H1 (cell line): Measurements from ENCODE around the gene NRDE2. TPM values are rescaled to one million over a fixed set of nuclear protein-coding genes. Genes with fewer than 3 reads are reported as not detected.

Source experiments
- polyA plus RNA-seq, 7 experiments: library from polyadenylated mRNA; depleted of rRNA in 3 of 7; stranded (reverse) in 5 of 7; unstranded in 2 of 7; fragments of >200 nt in 5 of 7; fragments of 200-250 nt in 2 of 7; gene quantifications; 1 replicate in 5 of 7; 2 replicates in 1 of 7; 4 replicates in 1 of 7; pipeline versions ENCODE4 v1.2.1 to v1.2.3, GENCODE V29; 2011 to 2013; ENCODE audit warnings: missing spikeins in 2 of 7, mixed read lengths in 2 of 7
- total RNA-seq: library from RNA; stranded (reverse); fragmentation: NEBNext Ultra II Directional; extraction: Animal tissue kit (Norgen Biotek cat#: 25700); gene quantifications from 2 replicates; pipeline ENCODE4 v1.2.1, GENCODE V29; 2021
- TF ChIP-seq, protein P1 (sequence below): fragments of 300-600 bp; sonication (generic); IDR thresholded peaks from 2 replicates; pipeline ENCODE4 v1.7.1; 2012; ENCODE audit warnings: low read length, moderate library complexity, mild to moderate bottlenecking, inconsistent platforms; ENCODE audit not compliant: insufficient replicate concordance

Gene NRDE2
- total and polyA plus RNA-seq, 2 of the 8 experiments (the other 6 are each of a cell fraction or from before 2014, with no cell fraction given) = 4.9 to 12.1 TPM

DNA sequence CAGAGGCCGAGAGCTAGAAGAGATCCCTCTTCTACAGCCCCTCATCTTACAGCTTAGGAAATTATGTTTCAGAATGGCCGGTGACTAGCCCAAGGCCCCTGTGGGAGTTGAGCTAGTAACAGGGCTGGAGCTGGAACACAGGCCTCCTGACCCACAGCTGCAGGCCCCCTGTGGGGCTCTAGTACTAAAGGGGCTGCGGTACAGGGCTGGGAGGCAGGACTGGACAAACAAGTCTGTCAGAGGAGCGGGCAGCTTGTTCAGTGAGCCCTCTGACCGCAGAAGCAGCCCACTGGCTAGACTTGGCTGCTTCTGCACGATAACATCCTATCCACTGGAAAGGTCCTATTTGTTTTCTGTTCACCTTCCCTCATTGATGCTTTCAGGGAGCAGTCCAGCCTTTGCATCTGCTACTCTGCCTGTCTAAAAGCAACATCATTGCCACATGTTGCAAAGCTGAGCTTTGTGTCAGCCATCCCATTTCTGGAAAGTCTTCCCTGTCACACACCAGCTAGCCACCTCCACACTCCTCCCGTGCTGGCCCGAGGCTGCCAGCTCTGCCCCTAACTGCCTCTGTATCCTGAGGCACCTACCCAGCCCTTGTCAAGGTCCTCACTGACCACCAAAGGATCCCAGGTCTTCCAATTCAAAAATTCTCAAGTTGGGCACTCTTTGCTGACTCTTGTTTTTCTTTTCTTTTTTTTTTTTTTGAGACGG is 65.1 kb downstream of the NRDE2 start (continued):
- TF ChIP-seq, protein P1, sequence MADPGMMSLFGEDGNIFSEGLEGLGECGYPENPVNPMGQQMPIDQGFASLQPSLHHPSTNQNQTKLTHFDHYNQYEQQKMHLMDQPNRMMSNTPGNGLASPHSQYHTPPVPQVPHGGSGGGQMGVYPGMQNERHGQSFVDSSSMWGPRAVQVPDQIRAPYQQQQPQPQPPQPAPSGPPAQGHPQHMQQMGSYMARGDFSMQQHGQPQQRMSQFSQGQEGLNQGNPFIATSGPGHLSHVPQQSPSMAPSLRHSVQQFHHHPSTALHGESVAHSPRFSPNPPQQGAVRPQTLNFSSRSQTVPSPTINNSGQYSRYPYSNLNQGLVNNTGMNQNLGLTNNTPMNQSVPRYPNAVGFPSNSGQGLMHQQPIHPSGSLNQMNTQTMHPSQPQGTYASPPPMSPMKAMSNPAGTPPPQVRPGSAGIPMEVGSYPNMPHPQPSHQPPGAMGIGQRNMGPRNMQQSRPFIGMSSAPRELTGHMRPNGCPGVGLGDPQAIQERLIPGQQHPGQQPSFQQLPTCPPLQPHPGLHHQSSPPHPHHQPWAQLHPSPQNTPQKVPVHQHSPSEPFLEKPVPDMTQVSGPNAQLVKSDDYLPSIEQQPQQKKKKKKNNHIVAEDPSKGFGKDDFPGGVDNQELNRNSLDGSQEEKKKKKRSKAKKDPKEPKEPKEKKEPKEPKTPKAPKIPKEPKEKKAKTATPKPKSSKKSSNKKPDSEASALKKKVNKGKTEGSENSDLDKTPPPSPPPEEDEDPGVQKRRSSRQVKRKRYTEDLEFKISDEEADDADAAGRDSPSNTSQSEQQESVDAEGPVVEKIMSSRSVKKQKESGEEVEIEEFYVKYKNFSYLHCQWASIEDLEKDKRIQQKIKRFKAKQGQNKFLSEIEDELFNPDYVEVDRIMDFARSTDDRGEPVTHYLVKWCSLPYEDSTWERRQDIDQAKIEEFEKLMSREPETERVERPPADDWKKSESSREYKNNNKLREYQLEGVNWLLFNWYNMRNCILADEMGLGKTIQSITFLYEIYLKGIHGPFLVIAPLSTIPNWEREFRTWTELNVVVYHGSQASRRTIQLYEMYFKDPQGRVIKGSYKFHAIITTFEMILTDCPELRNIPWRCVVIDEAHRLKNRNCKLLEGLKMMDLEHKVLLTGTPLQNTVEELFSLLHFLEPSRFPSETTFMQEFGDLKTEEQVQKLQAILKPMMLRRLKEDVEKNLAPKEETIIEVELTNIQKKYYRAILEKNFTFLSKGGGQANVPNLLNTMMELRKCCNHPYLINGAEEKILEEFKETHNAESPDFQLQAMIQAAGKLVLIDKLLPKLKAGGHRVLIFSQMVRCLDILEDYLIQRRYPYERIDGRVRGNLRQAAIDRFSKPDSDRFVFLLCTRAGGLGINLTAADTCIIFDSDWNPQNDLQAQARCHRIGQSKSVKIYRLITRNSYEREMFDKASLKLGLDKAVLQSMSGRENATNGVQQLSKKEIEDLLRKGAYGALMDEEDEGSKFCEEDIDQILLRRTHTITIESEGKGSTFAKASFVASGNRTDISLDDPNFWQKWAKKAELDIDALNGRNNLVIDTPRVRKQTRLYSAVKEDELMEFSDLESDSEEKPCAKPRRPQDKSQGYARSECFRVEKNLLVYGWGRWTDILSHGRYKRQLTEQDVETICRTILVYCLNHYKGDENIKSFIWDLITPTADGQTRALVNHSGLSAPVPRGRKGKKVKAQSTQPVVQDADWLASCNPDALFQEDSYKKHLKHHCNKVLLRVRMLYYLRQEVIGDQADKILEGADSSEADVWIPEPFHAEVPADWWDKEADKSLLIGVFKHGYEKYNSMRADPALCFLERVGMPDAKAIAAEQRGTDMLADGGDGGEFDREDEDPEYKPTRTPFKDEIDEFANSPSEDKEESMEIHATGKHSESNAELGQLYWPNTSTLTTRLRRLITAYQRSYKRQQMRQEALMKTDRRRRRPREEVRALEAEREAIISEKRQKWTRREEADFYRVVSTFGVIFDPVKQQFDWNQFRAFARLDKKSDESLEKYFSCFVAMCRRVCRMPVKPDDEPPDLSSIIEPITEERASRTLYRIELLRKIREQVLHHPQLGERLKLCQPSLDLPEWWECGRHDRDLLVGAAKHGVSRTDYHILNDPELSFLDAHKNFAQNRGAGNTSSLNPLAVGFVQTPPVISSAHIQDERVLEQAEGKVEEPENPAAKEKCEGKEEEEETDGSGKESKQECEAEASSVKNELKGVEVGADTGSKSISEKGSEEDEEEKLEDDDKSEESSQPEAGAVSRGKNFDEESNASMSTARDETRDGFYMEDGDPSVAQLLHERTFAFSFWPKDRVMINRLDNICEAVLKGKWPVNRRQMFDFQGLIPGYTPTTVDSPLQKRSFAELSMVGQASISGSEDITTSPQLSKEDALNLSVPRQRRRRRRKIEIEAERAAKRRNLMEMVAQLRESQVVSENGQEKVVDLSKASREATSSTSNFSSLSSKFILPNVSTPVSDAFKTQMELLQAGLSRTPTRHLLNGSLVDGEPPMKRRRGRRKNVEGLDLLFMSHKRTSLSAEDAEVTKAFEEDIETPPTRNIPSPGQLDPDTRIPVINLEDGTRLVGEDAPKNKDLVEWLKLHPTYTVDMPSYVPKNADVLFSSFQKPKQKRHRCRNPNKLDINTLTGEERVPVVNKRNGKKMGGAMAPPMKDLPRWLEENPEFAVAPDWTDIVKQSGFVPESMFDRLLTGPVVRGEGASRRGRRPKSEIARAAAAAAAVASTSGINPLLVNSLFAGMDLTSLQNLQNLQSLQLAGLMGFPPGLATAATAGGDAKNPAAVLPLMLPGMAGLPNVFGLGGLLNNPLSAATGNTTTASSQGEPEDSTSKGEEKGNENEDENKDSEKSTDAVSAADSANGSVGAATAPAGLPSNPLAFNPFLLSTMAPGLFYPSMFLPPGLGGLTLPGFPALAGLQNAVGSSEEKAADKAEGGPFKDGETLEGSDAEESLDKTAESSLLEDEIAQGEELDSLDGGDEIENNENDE = no peak
